Left ventricle myocardium superior (tissue), 1 donor: ENCODE measurements around the gene CMTR1. TPM values are rescaled to one million over a fixed set of nuclear protein-coding genes. Genes with fewer than 3 reads are reported as not detected.

Source experiments
- ATAC-seq: fragments of 200-7000 bp; cut with Tn5 transposase; one replicate; pipeline ENCODE4 v1.9.1; 2020; ENCODE audit warnings: mild to moderate bottlenecking, moderate library complexity
- DNase-seq: peaks from one replicate; pipeline ENCODE4 v3.0.0-alpha.2; 2020
- intact Hi-C: fragments of 100-400 bp; cut with micrococcal nuclease; formaldehyde crosslinking; loops from one replicate; pipeline ENCODE4 v1.11.0; 2022
- total RNA-seq: library from RNA; stranded (reverse); fragmentation: NEBNext Ultra II Directional; extraction: Animal tissue kit (Norgen Biotek cat#: 25700); gene quantifications from one replicate; pipeline ENCODE4 v1.2.1, GENCODE V29; 2021
- donor health status: DM: no; HTN: yes; CAD: no; lungs with severe emphysema.

Gene CMTR1
- total RNA-seq, 1 donor from 2014 or later: 30.0 TPM

- ATAC-seq (no peak), DNase-seq (no peak)
- intact Hi-C loops: loop anchor here (10.0 kb wide), 1 partner anchor 52 kb away; no protein-coding TSS in a partner anchor
Observed at GRCh38 chr6:37502703-37503291, 69.8 kb downstream of the CMTR1 start.

DNA sequence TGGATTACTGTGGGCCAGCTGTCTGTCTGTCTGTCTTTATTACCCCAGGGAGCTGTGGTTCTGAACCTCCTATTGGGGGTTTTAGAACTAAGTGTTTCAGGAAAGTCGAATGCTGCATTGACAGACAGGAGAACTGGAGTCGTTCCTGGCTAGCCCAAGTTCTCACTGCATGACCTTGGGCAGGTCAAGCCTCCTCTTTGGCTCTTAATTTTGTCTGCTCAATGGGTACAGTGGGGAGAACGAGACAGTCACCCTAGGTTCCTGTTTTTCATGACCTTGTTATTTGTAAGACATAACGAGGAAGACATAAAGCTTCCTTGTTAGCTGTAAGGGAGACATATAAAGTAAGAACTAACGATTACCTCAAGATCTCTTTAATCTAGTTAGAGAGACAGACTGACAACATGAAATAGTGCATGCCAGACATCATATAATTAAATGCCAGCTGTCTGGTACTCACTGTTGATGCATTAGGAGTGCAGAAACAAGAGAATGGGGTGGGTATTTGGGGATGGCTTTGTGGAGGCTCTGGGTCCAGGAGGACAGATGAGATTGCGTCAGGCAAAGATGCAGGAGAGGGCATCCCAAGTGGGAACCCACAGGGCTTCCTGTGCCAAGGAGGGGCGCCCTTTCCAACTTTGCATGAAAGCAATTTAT is 70.4 kb downstream of the CMTR1 start:
- intact Hi-C loops: loop anchor here (10.0 kb wide), 1 partner anchor 51 kb away; no protein-coding TSS in a partner anchor
- ATAC-seq (no peak), DNase-seq (no peak)

GRCh38 chr6:37504024-37504423 is 71.0 kb downstream of the CMTR1 start:
- no peak for DNase-seq
- intact Hi-C loops: loop anchor here (10.0 kb wide), 1 partner anchor 51 kb away; no protein-coding TSS in a partner anchor
- ATAC-seq: no peak

DNA sequence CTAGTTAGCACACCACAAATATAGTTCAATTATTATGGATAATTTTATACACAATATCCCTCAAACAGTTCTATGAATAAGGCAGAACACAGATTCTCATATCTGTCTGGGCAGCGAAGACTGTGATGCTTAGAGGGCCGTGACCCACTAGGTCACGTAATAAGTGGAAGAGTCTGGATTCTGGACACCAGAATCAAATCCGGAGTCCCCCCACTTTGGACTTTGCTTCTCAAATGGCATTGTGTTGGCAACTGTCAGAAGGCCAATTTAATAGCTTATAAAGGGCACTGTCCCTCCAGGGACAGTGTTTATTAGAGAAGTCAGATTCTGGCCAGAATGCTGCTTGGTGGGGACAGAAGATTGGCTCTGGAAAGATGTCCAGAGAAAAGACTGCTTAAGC is 73.5 kb downstream of the CMTR1 start:
- intact Hi-C loops: loop anchor here (10.0 kb wide), 1 partner anchor 48 kb away; no protein-coding TSS in a partner anchor
- DNase-seq (no peak), ATAC-seq (no peak)

GRCh38 chr6:37507077-37507476 is 74.1 kb downstream of the CMTR1 start:
- no peak for DNase-seq
- intact Hi-C loops: loop anchor here (10.0 kb wide), 1 partner anchor 48 kb away; no protein-coding TSS in a partner anchor
- no peak for ATAC-seq

GRCh38 chr6:37507690-37508421 is 74.8 kb downstream of the CMTR1 start:
- intact Hi-C loops: loop anchor here (10.0 kb wide), 1 partner anchor 47 kb away; no protein-coding TSS in a partner anchor
- DNase-seq: no peak

GRCh38 chr6:37511201-37511600 is 78.2 kb downstream of the CMTR1 start:
- ATAC-seq (no peak), DNase-seq (no peak)
- intact Hi-C loops: no loop called here

More at GRCh38 chr6:37507690-37508421, 74.8 kb downstream of the CMTR1 start:
- no peak for ATAC-seq

DNA sequence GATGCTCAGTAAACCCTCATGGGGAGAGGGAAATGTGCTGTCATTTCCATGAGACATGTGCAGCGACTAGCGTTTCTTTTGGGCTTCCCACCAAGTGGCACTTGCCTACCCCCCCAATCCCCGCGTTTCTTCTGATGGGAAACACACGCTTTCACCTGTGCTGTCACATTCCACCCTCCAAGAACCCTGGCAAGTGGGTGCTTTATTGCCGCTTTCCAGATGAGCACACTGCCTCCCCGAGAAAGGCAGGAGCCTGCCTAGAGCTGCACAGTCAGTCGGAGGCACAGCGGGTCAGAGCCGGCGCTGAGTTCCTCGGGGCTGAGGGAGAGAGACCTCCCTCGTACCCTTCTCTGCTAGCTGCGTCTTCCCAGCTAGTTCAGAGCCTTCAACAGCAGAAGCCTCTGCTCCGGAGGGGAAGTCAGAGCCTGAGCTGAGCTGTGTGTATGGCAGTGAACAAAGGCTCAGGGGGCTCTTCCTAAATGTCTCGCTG is 78.9 kb downstream of the CMTR1 start:
- ATAC-seq (no peak), DNase-seq (no peak)
- intact Hi-C loops: no loop called here

DNA sequence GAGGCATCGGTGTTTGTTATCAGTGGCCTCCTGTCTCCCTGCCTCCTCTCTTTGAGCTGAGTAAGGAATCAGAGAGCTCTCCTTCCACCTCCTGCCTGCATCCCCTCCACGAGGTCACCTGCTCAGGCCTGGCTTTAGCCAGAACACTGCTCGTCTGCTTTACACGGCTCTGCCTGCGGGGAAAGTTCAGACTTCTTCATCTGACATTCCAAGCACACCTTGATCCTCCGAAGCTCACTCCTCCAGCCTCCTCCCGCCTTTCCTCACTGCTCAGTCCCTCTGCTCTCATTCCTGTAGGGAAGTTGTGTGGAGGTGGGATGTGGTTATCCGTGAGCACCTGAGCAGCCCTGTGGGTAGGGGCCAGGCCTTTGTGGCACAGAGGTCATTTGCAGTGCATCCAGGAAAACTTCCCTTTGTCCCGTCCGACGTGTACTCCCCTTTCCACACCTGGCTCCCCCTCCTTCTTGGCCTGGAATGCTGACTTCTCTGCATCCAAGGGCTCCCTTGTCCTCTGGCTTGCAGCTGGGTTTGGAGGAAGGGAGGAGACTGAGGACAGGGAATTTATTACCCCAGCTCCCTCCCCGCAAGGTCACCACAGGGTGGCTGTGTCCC is 79.5 kb downstream of the CMTR1 start:
- DNase-seq (no peak), ATAC-seq (no peak)

GRCh38 chr6:37513155-37513554 is 80.1 kb downstream of the CMTR1 start:
- DNase-seq: no peak
- ATAC-seq: no peak
- intact Hi-C loops: no loop called here

More for the DNA sequence above, 79.5 kb downstream of the CMTR1 start:
- intact Hi-C loops: no loop called here

DNA sequence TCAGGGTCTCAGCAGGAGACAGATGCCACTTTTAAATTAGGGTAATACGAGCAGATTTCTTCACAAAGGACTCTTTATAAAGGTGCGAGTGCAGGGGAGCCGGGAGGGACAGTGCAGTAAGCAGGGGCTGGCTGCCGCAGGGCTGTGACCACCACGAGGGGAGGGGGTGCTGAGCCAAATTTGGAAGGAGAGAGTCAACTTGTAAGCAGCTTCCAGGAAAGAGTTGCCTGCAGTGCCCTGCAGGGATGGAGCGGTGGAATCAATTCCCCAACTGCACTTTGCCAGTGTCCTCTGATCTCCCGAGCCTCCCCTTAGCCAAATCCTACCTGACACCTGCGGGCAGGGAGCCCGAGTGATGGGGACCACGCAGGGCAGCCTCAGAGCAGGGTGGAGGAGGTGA is 80.6 kb downstream of the CMTR1 start:
- ATAC-seq (no peak), DNase-seq (no peak)
- intact Hi-C loops: no loop called here

- intact Hi-C loops: no loop called here
- DNase-seq (no peak), ATAC-seq (no peak)
Observed at GRCh38 chr6:37514321-37514771, 81.3 kb downstream of the CMTR1 start.

GRCh38 chr6:37514837-37515236 is 81.8 kb downstream of the CMTR1 start:
- intact Hi-C loops: no loop called here
- ATAC-seq (no peak), DNase-seq (no peak)

DNA sequence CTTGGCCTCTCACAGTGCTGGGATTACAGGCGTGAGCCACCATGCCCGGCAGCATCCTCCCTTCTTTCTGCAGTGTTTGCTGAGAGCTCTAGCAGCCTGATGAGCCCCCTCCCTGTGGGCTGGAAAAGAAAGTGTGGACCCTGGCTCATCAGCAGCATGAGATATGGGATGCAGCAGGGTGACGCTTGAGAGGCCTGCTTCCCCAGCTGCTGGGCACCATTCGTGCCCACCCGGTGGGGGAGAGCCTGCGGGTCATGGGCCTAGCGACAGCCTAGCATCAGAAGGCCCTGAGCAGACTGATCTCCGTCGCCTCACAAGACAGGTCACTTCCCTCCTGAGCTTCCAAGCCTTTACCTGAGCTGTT is 82.7 kb downstream of the CMTR1 start:
- DNase-seq: no peak
- intact Hi-C loops: no loop called here
- no peak for ATAC-seq

DNA sequence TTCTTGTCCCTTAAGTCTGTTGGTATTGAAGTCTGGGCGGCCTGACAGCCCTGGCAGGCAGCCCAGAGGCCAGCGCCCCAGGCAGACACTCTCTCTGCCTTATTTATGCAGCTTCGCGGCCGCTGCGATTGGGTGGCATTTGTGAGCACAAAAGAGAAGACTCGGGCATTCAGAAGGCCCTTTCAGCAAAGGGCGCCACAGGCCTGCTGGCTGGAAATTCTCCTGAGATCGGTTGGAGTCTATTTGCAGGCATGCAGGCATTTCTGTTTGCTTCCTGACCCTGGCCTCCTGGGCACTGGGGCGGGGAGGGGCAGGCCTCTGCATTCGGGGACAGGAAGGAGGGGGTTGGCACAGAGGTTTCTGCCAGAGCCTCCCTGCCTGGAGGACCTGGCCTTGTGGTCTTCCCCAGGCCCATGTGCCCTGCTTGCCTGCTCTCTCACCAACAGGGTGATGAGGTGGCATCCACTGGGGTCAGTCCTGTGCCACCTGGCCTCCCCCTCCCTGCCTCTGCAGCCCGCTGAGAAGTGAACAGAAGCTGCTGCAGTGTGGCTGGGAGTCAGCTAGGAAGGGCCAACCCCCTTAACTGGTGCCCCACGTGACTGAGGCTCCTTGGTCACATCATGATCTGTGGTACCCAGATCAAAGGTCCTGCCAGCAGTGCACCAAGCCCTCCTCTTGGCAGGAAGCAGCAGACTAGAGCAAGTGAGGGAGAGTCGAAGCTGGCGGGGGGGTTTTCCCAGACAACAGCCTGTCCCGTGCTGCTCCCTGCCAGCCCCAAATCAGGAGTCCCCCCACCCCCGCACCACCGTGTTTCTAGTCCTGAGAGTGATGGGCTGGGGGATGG is 83.3 kb downstream of the CMTR1 start:
- ATAC-seq: peak; percentile 81
- intact Hi-C loops: no loop called here
- DNase-seq: peak; percentile 75

- intact Hi-C loops: no loop called here
- ATAC-seq: no peak
Observed at GRCh38 chr6:37516920-37517405, 83.9 kb downstream of the CMTR1 start.

GRCh38 chr6:37517411-37517812 is 84.4 kb downstream of the CMTR1 start:
- no peak for ATAC-seq
- intact Hi-C loops: no loop called here
- no peak for DNase-seq

More at GRCh38 chr6:37516920-37517405, 83.9 kb downstream of the CMTR1 start:
- DNase-seq: no peak

GRCh38 chr6:37518116-37518515 is 85.1 kb downstream of the CMTR1 start:
- DNase-seq (no peak), ATAC-seq (no peak)

More at GRCh38 chr6:37518116-37518515, 85.1 kb downstream of the CMTR1 start:
- intact Hi-C loops: no loop called here
